Activated CD4-positive, alpha-beta T cell treated with anti-CD3 and anti-CD28 coated beads, Interleukin-2, amount 10 ng/mL, durations not matched to agents 7 days and 5 days (primary cell): ENCODE results near the gene LUC7L3. TPM values are rescaled to one million over a fixed set of nuclear protein-coding genes. Genes with fewer than 3 reads are reported as not detected.

ENCODE experiments used
- CTCF ChIA-PET: fragments of 350-600 bp; sonication (Branson Sonifier 250); formaldehyde crosslinking; loops from one replicate; lab custom pipeline; 2021; ENCODE audit warnings: antibody characterized with exemption; lab: Charles Lee
- POLR2A ChIA-PET: fragments of 350-600 bp; sonication (Branson Sonifier 250); formaldehyde crosslinking; loops from one replicate; lab custom pipeline; 2021; ENCODE audit warnings: antibody characterized with exemption; lab: Charles Lee
- DNase-seq: peaks from one replicate; pipeline ENCODE4 v3.0.0-alpha.2; 2020
- H3K27ac Mint-ChIP-seq: one replicate; pipeline ENCODE4 v1.8.0; 2021; ENCODE audit warnings: mild to moderate bottlenecking, moderate library complexity, mixed read lengths
- H3K27me3 Mint-ChIP-seq: one replicate; pipeline ENCODE4 v1.8.0; 2021; ENCODE audit warnings: mixed read lengths
- H3K36me3 Mint-ChIP-seq: one replicate; pipeline ENCODE4 v1.8.0; 2021; ENCODE audit warnings: low read depth, mixed read lengths
- H3K4me1 Mint-ChIP-seq: one replicate; pipeline ENCODE4 v1.8.0; 2021; ENCODE audit warnings: mixed read lengths
- H3K4me3 Mint-ChIP-seq: one replicate; pipeline ENCODE4 v1.8.0; 2021; ENCODE audit warnings: mild to moderate bottlenecking, moderate library complexity, mixed read lengths
- H3K9me3 Mint-ChIP-seq: one replicate; pipeline ENCODE4 v1.8.0; 2021; ENCODE audit warnings: mixed read lengths
- total RNA-seq, 2 experiments: library from RNA; stranded (reverse); gene quantifications; one replicate each; pipeline ENCODE4 v1.2.3, GENCODE V29; 2021

Gene LUC7L3
- total RNA-seq, 2 experiments from 2014 or later, result 108 to 139 TPM

- DNase-seq, result no peak
- H3K4me3 Mint-ChIP-seq, result no peak overlapping the region
- H3K27ac Mint-ChIP-seq, result no peak overlapping the region
- H3K27me3 Mint-ChIP-seq, result peaks cover 25% of the 10 kb centered on the region
- no peaks in the 10 kb centered on the region for H3K36me3 Mint-ChIP-seq
- peaks cover 6% of the 10 kb centered on the region for H3K4me1 Mint-ChIP-seq
- CTCF ChIA-PET, result interaction anchor here (1.5 kb wide), 1 partner anchor 189 kb away, joined by 4 read pairs; no protein-coding TSS in a partner anchor
- POLR2A ChIA-PET, result no interaction called here
- H3K9me3 Mint-ChIP-seq, result no peaks in the 10 kb centered on the region
These were observed 37.0 kb upstream of the LUC7L3 start for GRCh38 chr17:50682441-50682840.

DNA sequence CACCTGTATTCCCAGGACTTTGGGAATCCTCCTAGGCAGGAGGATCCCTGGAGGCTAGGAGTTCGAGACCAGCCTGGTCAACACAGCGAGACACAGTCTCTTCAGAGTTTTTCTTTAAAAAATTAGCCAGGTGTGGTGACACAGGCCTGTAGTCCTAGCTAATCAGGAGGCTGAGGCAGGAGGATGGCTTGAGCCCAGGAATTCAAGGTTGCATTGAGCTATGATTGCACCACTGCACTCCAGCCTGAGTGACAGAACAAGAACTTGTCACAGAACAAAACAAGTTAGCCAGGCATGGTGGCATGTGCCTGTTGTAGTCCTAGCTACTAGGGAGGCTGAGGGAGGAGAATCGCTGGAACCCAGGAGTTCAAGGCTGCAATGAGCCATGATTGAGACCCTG lies 36.5 kb upstream of the LUC7L3 start:
- CTCF ChIA-PET, result interaction anchor here (1.5 kb wide), 1 partner anchor 189 kb away, joined by 4 read pairs; no protein-coding TSS in a partner anchor
- Mint-ChIP-seq H3K4me1 (peaks cover 6% of the 10 kb centered on the region), H3K36me3 (no peaks in the 10 kb centered on the region), H3K27ac (no peak overlapping the region), H3K27me3 (peaks cover 25% of the 10 kb centered on the region), H3K9me3 (no peaks in the 10 kb centered on the region), H3K4me3 (no peak overlapping the region)
- POLR2A ChIA-PET, result no interaction called here
- DNase-seq, result no peak

- Mint-ChIP-seq H3K36me3 (no peaks in the 10 kb centered on the region), H3K27me3 (peaks cover 25% of the 10 kb centered on the region), H3K27ac (no peak overlapping the region), H3K4me1 (peaks cover 6% of the 10 kb centered on the region), H3K9me3 (no peaks in the 10 kb centered on the region), H3K4me3 (no peak overlapping the region)
- DNase-seq, result no peak
- ChIA-PET POLR2A (no interaction called here), CTCF (interaction anchor here (1.2 to 1.5 kb wide), 2 partner anchors 54 to 190 kb away, joined by 3 to 4 read pairs; no protein-coding TSS in a partner anchor)
These were observed 35.7 kb upstream of the LUC7L3 start for GRCh38 chr17:50683434-50684287.

- no peak for DNase-seq
- Mint-ChIP-seq H3K9me3 (no peaks in the 10 kb centered on the region), H3K27me3 (peaks cover 25% of the 10 kb centered on the region), H3K27ac (no peak overlapping the region), H3K36me3 (no peaks in the 10 kb centered on the region), H3K4me3 (no peak overlapping the region), H3K4me1 (peaks cover 6% of the 10 kb centered on the region)
- CTCF ChIA-PET, result interaction anchor here (1.2 kb wide), 1 partner anchor 54 kb away, joined by 3 read pairs; no protein-coding TSS in a partner anchor
- POLR2A ChIA-PET, result no interaction called here
These were observed 35.2 kb upstream of the LUC7L3 start for GRCh38 chr17:50684288-50684611.

- Mint-ChIP-seq H3K27ac (no peak overlapping the region), H3K4me1 (peaks cover 6% of the 10 kb centered on the region), H3K36me3 (no peaks in the 10 kb centered on the region), H3K27me3 (peaks cover 25% of the 10 kb centered on the region), H3K9me3 (no peaks in the 10 kb centered on the region), H3K4me3 (no peak overlapping the region)
- no peak for DNase-seq
- POLR2A ChIA-PET, result no interaction called here
- CTCF ChIA-PET, result interaction anchor here (0.5 to 1.7 kb wide), 6 partner anchors 11 to 287 kb away, joined by 3 to 4 read pairs (median 3); partner anchors contain the start of gene LRRC59
These were observed 34.6 kb upstream of the LUC7L3 start for GRCh38 chr17:50684612-50685333.

- ChIA-PET POLR2A (no interaction called here), CTCF (interaction anchor here (0.5 to 1.7 kb wide), 4 partner anchors 11 to 32 kb away, joined by 3 to 4 read pairs (median 4); no protein-coding TSS in a partner anchor)
- no peak overlapping the region for H3K27ac Mint-ChIP-seq
- H3K27me3 Mint-ChIP-seq, result peaks cover 20% of the 10 kb centered on the region
- H3K36me3 Mint-ChIP-seq, result no peaks in the 10 kb centered on the region
- H3K4me1 Mint-ChIP-seq, result peaks cover 6% of the 10 kb centered on the region
- no peak overlapping the region for H3K4me3 Mint-ChIP-seq
- DNase-seq, result no peak
- H3K9me3 Mint-ChIP-seq, result no peaks in the 10 kb centered on the region
These were observed 34.1 kb upstream of the LUC7L3 start for GRCh38 chr17:50685334-50685665.

- DNase-seq, result no peak
- peaks cover 6% of the 10 kb centered on the region for H3K4me1 Mint-ChIP-seq
- ChIA-PET CTCF (interaction anchor here (0.5 to 1.7 kb wide), 5 partner anchors 15 to 91 kb away, joined by 3 to 4 read pairs (median 3); no protein-coding TSS in a partner anchor), POLR2A (no interaction called here)
- no peak overlapping the region for H3K4me3 Mint-ChIP-seq
- peaks cover 16% of the 10 kb centered on the region for H3K27me3 Mint-ChIP-seq
- H3K27ac Mint-ChIP-seq, result no peak overlapping the region
- H3K36me3 Mint-ChIP-seq, result no peaks in the 10 kb centered on the region
- no peaks in the 10 kb centered on the region for H3K9me3 Mint-ChIP-seq
These were observed 33.5 kb upstream of the LUC7L3 start for GRCh38 chr17:50685691-50686493.

GRCh38 chr17:50686494-50687199 lies 32.8 kb upstream of the LUC7L3 start:
- Mint-ChIP-seq H3K4me3 (no peak overlapping the region), H3K4me1 (no peaks in the 10 kb centered on the region), H3K36me3 (no peaks in the 10 kb centered on the region), H3K27ac (no peak overlapping the region), H3K27me3 (peaks cover 9% of the 10 kb centered on the region), H3K9me3 (no peaks in the 10 kb centered on the region)
- POLR2A ChIA-PET, result no interaction called here
- no peak for DNase-seq
- CTCF ChIA-PET, result interaction anchor here (1.0 to 1.5 kb wide), 3 partner anchors 18 to 90 kb away, joined by 3 to 4 read pairs (median 3); no protein-coding TSS in a partner anchor

DNA sequence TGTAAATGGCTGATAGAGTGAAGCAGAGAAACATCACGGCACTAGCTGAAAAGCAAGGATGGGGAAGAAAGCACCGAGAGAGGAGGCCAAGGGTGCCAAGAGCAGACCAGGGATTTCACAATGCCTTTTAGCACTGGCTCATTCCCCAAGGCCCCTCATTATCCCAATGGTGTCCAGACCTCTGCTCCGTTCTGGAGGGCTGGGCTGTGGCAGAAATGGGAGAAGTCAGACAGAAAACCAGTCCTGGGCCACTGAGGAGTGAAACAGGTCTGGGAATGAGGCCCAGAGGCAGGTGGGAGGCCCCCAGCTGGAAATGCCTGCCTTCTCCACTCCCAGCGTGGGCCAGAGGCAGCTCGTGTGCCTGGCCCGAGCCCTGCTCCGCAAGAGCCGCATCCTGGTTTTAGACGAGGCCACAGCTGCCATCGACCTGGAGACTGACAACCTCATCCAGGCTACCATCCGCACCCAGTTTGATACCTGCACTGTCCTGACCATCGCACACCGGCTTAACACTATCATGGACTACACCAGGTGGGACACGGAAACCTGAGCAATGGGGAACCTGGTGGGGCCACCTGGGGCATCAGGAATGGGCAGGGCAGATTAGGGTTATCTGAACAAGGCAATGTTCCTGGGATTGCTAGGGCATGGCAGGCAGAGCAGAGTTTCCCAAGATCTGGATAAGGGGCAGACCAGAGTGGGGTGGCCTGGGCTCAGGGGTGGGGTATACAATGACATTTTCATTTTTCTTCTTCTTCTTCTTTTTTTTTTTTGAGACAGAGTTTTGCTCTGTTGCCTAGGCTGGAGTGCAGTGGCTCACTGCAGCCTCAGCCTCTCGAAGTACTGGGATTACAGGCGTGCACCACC lies 32.0 kb upstream of the LUC7L3 start:
- H3K27me3 Mint-ChIP-seq, result peaks cover 2% of the 10 kb centered on the region

GRCh38 chr17:50688245-50688644 lies 31.2 kb upstream of the LUC7L3 start:
- H3K36me3 Mint-ChIP-seq, result peaks cover 1% of the 10 kb centered on the region
- DNase-seq, result no peak
- H3K27ac Mint-ChIP-seq, result no peak overlapping the region
- ChIA-PET CTCF (no interaction called here), POLR2A (no interaction called here)
- no peaks in the 10 kb centered on the region for H3K9me3 Mint-ChIP-seq
- H3K4me3 Mint-ChIP-seq, result no peak overlapping the region
- no peaks in the 10 kb centered on the region for H3K27me3 Mint-ChIP-seq
- no peaks in the 10 kb centered on the region for H3K4me1 Mint-ChIP-seq

More for the DNA sequence above, 32.0 kb upstream of the LUC7L3 start:
- H3K36me3 Mint-ChIP-seq, result no peaks in the 10 kb centered on the region
- H3K4me1 Mint-ChIP-seq, result no peaks in the 10 kb centered on the region
- H3K27ac Mint-ChIP-seq, result no peak overlapping the region
- no peaks in the 10 kb centered on the region for H3K9me3 Mint-ChIP-seq
- H3K4me3 Mint-ChIP-seq, result no peak overlapping the region
- DNase-seq, result no peak
- ChIA-PET CTCF (interaction anchor here (1.0 to 1.5 kb wide), 3 partner anchors 18 to 90 kb away, joined by 3 to 4 read pairs (median 3); no protein-coding TSS in a partner anchor), POLR2A (no interaction called here)

DNA sequence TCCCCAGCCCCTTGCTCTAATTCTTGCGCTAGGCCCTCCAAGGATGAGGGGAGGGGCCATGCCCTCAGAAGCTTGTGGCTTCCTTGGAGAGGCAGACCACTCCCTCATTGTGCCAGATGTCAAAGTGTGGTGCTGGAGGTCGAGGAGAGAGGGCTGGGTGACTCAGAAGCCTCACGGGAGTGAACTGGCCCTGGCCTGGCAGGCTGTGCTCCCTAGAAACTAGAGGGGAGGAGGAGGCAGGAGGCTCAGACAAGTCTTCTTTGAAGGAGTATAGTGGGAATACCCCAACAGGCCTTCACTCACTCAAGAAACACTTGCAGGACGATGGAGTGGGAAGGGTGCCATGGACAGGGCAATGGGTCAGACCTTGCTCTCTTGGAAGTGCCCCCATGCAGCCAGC lies 30.2 kb upstream of the LUC7L3 start:
- no peaks in the 10 kb centered on the region for H3K4me1 Mint-ChIP-seq
- CTCF ChIA-PET, result no interaction called here

More for the DNA sequence above, 30.2 kb upstream of the LUC7L3 start:
- no peak for DNase-seq
- Mint-ChIP-seq H3K9me3 (no peaks in the 10 kb centered on the region), H3K27ac (no peak overlapping the region), H3K27me3 (no peaks in the 10 kb centered on the region), H3K4me3 (no peak overlapping the region), H3K36me3 (peaks cover 5% of the 10 kb centered on the region)
- POLR2A ChIA-PET, result no interaction called here
